ENCODE measurements around the gene EIF2S3.
"Not testable (repeated sequence)": the region's sequence is repeated elsewhere in the genome, so short reads cannot be mapped to it uniquely, and the experiment has no call there.

GRCh38 chrX:24080245-24080644, 25.5 kb downstream of the EIF2S3 start:
- TF ChIP-seq HDAC2 (IDR thresholded peaks at IDR 0.05; ENCODE audit: borderline replicate concordance in 1 of 2, low read depth in 2 of 2, low read length in 2 of 2); CTCF (IDR thresholded peaks at IDR 0.05; ENCODE audit: control extremely low read depth in 1 of 3, insufficient read depth in 1 of 3, low read depth in 1 of 3, low read length in 3 of 3): not testable (repeated sequence)

All from H1 (cell line).